ENCODE results near the gene SH3PXD2A.

GRCh38 chr10:103572347-103573204, 282.8 kb downstream of the SH3PXD2A start:
- TF ChIP-seq POLR2A (IDR thresholded peaks at IDR 0.05) (no peak), CTCF (IDR thresholded peaks at IDR 0.05) (no peak), EP300 (IDR thresholded peaks at IDR 0.05) (no peak)
